Stromal cell of bone marrow (primary cell): ENCODE results near the gene OR2AJ1.

Experiments
- DNase-seq: peaks from one replicate; pipeline ENCODE4 v3.0.0-alpha.2; 2012; ENCODE audit warnings: low read depth

Gene OR2AJ1

GRCh38 chr1:247962911-247963588 is 38.4 kb downstream of the OR2AJ1 start:
- no peak for DNase-seq

- no peak for DNase-seq
Observed at GRCh38 chr1:247964933-247965332, 40.2 kb downstream of the OR2AJ1 start, which contains the start of gene OR2AK2. Gene OR2AK2 (plus strand): TSS chr1:247965233. CDS start chr1:247965377, 144 bp downstream.

DNA sequence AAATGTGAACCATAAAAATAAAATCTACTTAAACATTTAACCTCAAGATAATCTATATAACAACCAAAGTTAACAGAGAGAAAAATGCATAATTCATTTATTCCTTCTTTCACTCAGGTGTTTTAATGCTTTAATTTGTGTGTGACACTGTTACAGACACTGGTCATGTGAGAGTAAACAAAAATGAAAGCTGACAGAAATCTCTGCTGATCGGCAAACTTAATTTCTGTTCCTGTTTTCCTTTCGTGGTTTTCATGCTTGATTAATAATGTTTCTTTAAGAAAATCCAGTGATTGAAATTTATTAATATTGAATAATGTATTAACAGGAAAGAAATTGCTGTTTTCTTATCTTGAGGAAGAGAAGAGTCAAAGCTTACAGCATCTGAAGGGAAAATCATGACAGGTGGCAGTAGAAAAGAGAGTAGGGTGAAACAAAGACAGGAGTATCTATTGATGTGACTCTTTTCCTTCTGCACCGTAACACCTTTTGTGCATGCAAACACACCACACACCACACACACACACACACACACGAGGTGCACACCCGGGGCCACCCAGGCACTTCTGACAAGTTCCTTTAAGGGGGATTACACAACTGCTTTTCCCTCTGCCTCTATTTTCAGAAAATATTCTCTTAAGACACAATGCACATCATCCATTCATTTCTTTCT is 42.0 kb downstream of the OR2AJ1 start:
- no peak for DNase-seq
